B cell (primary cell): ENCODE measurements around the gene VARS1.

Experiments
- EZH2 ChIP-seq: IDR thresholded peaks from 2 replicates; pipeline ENCODE4 v1.6.1; 2012; ENCODE audit warnings: borderline replicate concordance, low read depth, mild to moderate bottlenecking, moderate library complexity, low read length; ENCODE audit not compliant: insufficient read depth, poor library complexity, severe bottlenecking
- TF ChIP-seq, protein P1 (sequence below): fragments of 200-600 bp; IDR thresholded peaks from one replicate; pipeline ENCODE4 v1.8.0; 2022; ENCODE audit warnings: antibody characterized with exemption, mild to moderate bottlenecking

DNA sequence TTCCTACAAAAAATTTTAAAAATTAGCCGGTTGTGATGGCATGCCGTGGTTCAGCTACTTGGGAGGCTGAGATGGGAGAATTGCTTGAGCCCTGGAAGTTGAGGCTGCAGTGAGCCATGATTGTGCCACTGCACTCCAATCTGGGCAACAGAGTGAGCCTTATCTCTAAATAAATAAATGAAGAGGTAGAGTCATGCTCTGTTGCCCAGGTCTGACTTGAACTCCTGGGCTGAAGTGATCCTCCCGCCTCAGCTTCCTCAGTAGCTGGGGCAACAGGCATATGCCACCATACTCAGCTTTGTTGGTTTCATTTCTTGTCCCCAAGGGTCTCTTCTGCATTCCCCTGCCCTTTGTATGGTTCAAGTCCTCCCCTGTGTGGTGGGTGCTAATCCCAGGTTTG is 49.0 kb upstream of the VARS1 start:
- TF ChIP-seq, protein P1, sequence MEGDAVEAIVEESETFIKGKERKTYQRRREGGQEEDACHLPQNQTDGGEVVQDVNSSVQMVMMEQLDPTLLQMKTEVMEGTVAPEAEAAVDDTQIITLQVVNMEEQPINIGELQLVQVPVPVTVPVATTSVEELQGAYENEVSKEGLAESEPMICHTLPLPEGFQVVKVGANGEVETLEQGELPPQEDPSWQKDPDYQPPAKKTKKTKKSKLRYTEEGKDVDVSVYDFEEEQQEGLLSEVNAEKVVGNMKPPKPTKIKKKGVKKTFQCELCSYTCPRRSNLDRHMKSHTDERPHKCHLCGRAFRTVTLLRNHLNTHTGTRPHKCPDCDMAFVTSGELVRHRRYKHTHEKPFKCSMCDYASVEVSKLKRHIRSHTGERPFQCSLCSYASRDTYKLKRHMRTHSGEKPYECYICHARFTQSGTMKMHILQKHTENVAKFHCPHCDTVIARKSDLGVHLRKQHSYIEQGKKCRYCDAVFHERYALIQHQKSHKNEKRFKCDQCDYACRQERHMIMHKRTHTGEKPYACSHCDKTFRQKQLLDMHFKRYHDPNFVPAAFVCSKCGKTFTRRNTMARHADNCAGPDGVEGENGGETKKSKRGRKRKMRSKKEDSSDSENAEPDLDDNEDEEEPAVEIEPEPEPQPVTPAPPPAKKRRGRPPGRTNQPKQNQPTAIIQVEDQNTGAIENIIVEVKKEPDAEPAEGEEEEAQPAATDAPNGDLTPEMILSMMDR, result no peak
- no peak for TF ChIP-seq EZH2
